IMR-90 (cell line): ENCODE results near the gene ZNF366. TPM values are rescaled to one million over a fixed set of nuclear protein-coding genes. Genes with fewer than 3 reads are reported as not detected.

ENCODE experiments used
- ATAC-seq: fragments of 200-7000 bp; cut with Tn5 transposase; 2 replicates; pipeline ENCODE4 v1.9.1; 2020; ENCODE audit warnings: low read depth, mild to moderate bottlenecking, moderate library complexity
- BruUV-seq: library from RNA; stranded (reverse); fragments of 400-500 nt; replicated peaks from 2 replicates; lab custom pipeline; 2021; lab: Mats Ljungman, UMichigan
- CTCF ChIA-PET: fragments of 300-600 bp; formaldehyde crosslinking; extraction: SDS; loops from one replicate; lab custom pipeline; 2021; ENCODE audit warnings: antibody characterized with exemption; lab: Yijun Ruan, JAX
- POLR2A ChIA-PET: fragments of 300-600 bp; sonication (Branson Sonifier 250); formaldehyde crosslinking; loops from one replicate; lab custom pipeline; 2022; ENCODE audit warnings: antibody characterized with exemption; ENCODE audit not compliant: unreplicated experiment; lab: Charles Lee
- DNase-seq: peaks from one replicate; pipeline ENCODE4 v3.0.0; 2013
- H2AFZ ChIP-seq: replicated peaks from 2 replicates; pipeline ENCODE3; 2013; ENCODE audit warnings: low read length, mild to moderate bottlenecking; ENCODE audit not compliant: poor library complexity
- H2AK5ac ChIP-seq: 2 replicates; pipeline ENCODE4 v1.6.1; 2013; ENCODE audit warnings: low read depth, low read length, inconsistent platforms
- H2AK9ac ChIP-seq: replicated peaks from 2 replicates; pipeline ENCODE3; 2013; ENCODE audit warnings: mild to moderate bottlenecking, low read depth, low read length, moderate library complexity; ENCODE audit not compliant: poor library complexity
- H2BK120ac ChIP-seq: 2 replicates; pipeline ENCODE4 v1.6.1; 2013; ENCODE audit warnings: low read depth, low read length, inconsistent platforms
- H2BK15ac ChIP-seq: 3 replicates; pipeline ENCODE4 v1.6.1; 2013; ENCODE audit warnings: low read depth, low read length, inconsistent platforms
- H2BK20ac ChIP-seq: 2 replicates; pipeline ENCODE4 v1.6.1; 2013; ENCODE audit warnings: low read depth, mild to moderate bottlenecking, inconsistent platforms, low read length, moderate library complexity
- H2BK5ac ChIP-seq: 2 replicates; pipeline ENCODE4 v1.6.1; 2013; ENCODE audit warnings: mild to moderate bottlenecking, low read depth, low read length, inconsistent platforms; ENCODE audit not compliant: poor library complexity, severe bottlenecking
- H3K14ac ChIP-seq: replicated peaks from 2 replicates; pipeline ENCODE4 v1.6.1; 2013; ENCODE audit warnings: low read depth, low read length, inconsistent platforms
- H3K18ac ChIP-seq: 2 replicates; pipeline ENCODE4 v1.6.1; 2013; ENCODE audit warnings: low read depth, low read length, control low read depth
- H3K23ac ChIP-seq: 2 replicates; pipeline ENCODE4 v1.6.1; 2013; ENCODE audit warnings: low read depth, low read length, inconsistent platforms
- H3K27ac ChIP-seq: 2 replicates; pipeline ENCODE4 v1.5.1; 2013; ENCODE audit warnings: mild to moderate bottlenecking, control low read depth, low read length; ENCODE audit not compliant: insufficient read depth
- H3K27me3 ChIP-seq: 2 replicates; pipeline ENCODE4 v1.6.1; 2013; ENCODE audit warnings: low read length; ENCODE audit not compliant: control insufficient read depth, insufficient read depth
- H3K36me3 ChIP-seq: 2 replicates; pipeline ENCODE4 v1.6.1; 2013; ENCODE audit warnings: low read length, mixed read lengths; ENCODE audit not compliant: control insufficient read depth, insufficient read depth
- H3K4ac ChIP-seq: 2 replicates; pipeline ENCODE4 v1.6.1; 2013; ENCODE audit warnings: low read depth, low read length, inconsistent platforms
- H3K4me1 ChIP-seq: 2 replicates; pipeline ENCODE4 v1.6.1; 2013; ENCODE audit warnings: low read length, mixed read lengths; ENCODE audit not compliant: control insufficient read depth, insufficient read depth
- H3K4me2 ChIP-seq: 2 replicates; pipeline ENCODE4 v1.6.1; 2013; ENCODE audit warnings: low read depth, mild to moderate bottlenecking, control low read depth, low read length, moderate library complexity
- H3K4me3 ChIP-seq: 2 replicates; pipeline ENCODE4 v1.5.1; 2013; ENCODE audit warnings: low read depth, mild to moderate bottlenecking, control low read depth, low read length, moderate library complexity; ENCODE audit not compliant: insufficient read depth
- H3K56ac ChIP-seq: 2 replicates; pipeline ENCODE4 v1.6.1; 2013; ENCODE audit warnings: low read length, inconsistent platforms; ENCODE audit not compliant: insufficient read depth; ENCODE audit errors: extremely low read depth
- H3K79me1 ChIP-seq, 2 experiments: 2 replicates each; pipeline ENCODE4 v1.6.1; 2013; ENCODE audit warnings: low read length in 2 of 2, inconsistent platforms in 1 of 2, low read depth in 1 of 2
- H3K9ac ChIP-seq: 2 replicates; pipeline ENCODE4 v1.6.1; 2013; ENCODE audit warnings: low read depth, low read length, control low read depth
- H3K9me1 ChIP-seq: 2 replicates; pipeline ENCODE4 v1.6.1; 2013; ENCODE audit warnings: low read length, inconsistent platforms; ENCODE audit not compliant: insufficient read depth
- H3K9me3 ChIP-seq: 2 replicates; pipeline ENCODE4 v1.6.1; 2013; ENCODE audit warnings: low read length; ENCODE audit not compliant: control insufficient read depth, insufficient read depth
- H4K20me1 ChIP-seq: 2 replicates; pipeline ENCODE4 v1.6.1; 2013; ENCODE audit warnings: low read length, inconsistent platforms; ENCODE audit not compliant: insufficient read depth
- H4K5ac ChIP-seq: 2 replicates; pipeline ENCODE4 v1.6.1; 2013; ENCODE audit warnings: mild to moderate bottlenecking, low read depth, low read length, control low read depth
- H4K8ac ChIP-seq, 2 experiments: 2 replicates each; pipeline ENCODE4 v1.6.1; 2013; ENCODE audit warnings: low read depth in 2 of 2, low read length in 2 of 2, control low read depth in 1 of 2, inconsistent platforms in 1 of 2
- H4K91ac ChIP-seq: 2 replicates; pipeline ENCODE4 v1.6.1; 2013; ENCODE audit warnings: low read depth, low read length, inconsistent platforms; ENCODE audit not compliant: insufficient read depth
- CEBPB ChIP-seq: IDR thresholded peaks from 2 replicates; pipeline ENCODE4 v1.6.1; 2012; ENCODE audit warnings: low read depth, low read length, improper control_type of control experiment
- CTCF ChIP-seq: conservative IDR thresholded peaks from 2 replicates; pipeline ENCODE4 v1.5.1; 2012; ENCODE audit warnings: mild to moderate bottlenecking, low read depth, low read length, improper control_type of control experiment
- ELK1 ChIP-seq: fragments of 150-350 bp; IDR thresholded peaks from 2 replicates; pipeline ENCODE4 v1.6.1; 2016; ENCODE audit warnings: low read depth, mild to moderate bottlenecking, low read length, moderate library complexity, borderline replicate concordance
- FOS ChIP-seq: fragments of 150-350 bp; IDR thresholded peaks from 2 replicates; pipeline ENCODE4 v1.6.1; 2016; ENCODE audit warnings: low read depth, low read length
- MAFK ChIP-seq: IDR thresholded peaks from 2 replicates; pipeline ENCODE4 v1.6.1; 2012; ENCODE audit warnings: low read depth, low read length, improper control_type of control experiment
- MAZ ChIP-seq: IDR thresholded peaks from 2 replicates; pipeline ENCODE4 v1.6.1; 2012; ENCODE audit warnings: low read depth, mild to moderate bottlenecking, low read length, improper control_type of control experiment, moderate library complexity, borderline replicate concordance
- NFE2L2 ChIP-seq: fragments of 150-350 bp; IDR thresholded peaks from 2 replicates; pipeline ENCODE4 v1.6.1; 2016; ENCODE audit warnings: low read depth, mild to moderate bottlenecking, low read length
- POLR2A ChIP-seq: IDR thresholded peaks from 2 replicates; pipeline ENCODE4 v1.6.1; 2012; ENCODE audit warnings: mild to moderate bottlenecking, low read depth, low read length
- RAD21 ChIP-seq: IDR thresholded peaks from 2 replicates; pipeline ENCODE4 v1.6.1; 2012; ENCODE audit warnings: low read length, improper control_type of control experiment
- RCOR1 ChIP-seq: IDR thresholded peaks from 2 replicates; pipeline ENCODE4 v1.6.1; 2012; ENCODE audit warnings: mild to moderate bottlenecking, low read length, improper control_type of control experiment; ENCODE audit not compliant: insufficient replicate concordance
- RFX5 ChIP-seq: IDR thresholded peaks from 2 replicates; pipeline ENCODE4 v1.8.0; 2012; ENCODE audit warnings: low read depth, mild to moderate bottlenecking, low read length, moderate library complexity
- SMC3 ChIP-seq: fragments of 150-350 bp; IDR thresholded peaks from 2 replicates; pipeline ENCODE4 v1.6.1; 2016; ENCODE audit warnings: low read depth, mild to moderate bottlenecking, antibody characterized with exemption, low read length, moderate library complexity
- USF2 ChIP-seq: fragments of 150-350 bp; IDR thresholded peaks from 2 replicates; pipeline ENCODE4 v1.6.1; 2017; ENCODE audit warnings: mild to moderate bottlenecking, antibody characterized with exemption, low read length, low read depth
- WGBS, 2 experiments: methylation state at CpG; one replicate each; pipeline versions ENCODE4 v1.1.5 to v1.1.7; 2013; ENCODE audit warnings: missing lambda C conversion rate in 2 of 2; ENCODE audit not compliant: insufficient read length in 1 of 2; ENCODE audit errors: extremely low coverage in 2 of 2; 5-methylcytosine and 5-hydroxymethylcytosine counted together
- dilution Hi-C: fragments of 300-500 bp; cut with HindIII; formaldehyde crosslinking; loops from one replicate; pipeline ENCODE4 v1.14.3; 2018; ENCODE audit warnings: low sequenced_read_pairs; ENCODE audit not compliant: unreplicated experiment
- in situ Hi-C: fragments of 300-500 bp; cut with MboI; formaldehyde crosslinking; loops from 3 replicates; pipeline ENCODE4 v1.14.3; 2019; ENCODE audit warnings: low sequenced_read_pairs, inconsistent platforms, mixed read lengths
- intact Hi-C: fragments of 100-400 bp; cut with micrococcal nuclease; formaldehyde crosslinking; loops from 2 replicates; pipeline ENCODE4 v1.10.0; 2022
- polyA plus RNA-seq, 3 experiments: library from polyadenylated mRNA; depleted of rRNA; stranded (reverse); fragments of >200 nt; gene quantifications; 2 replicates each; pipeline ENCODE4 v1.2.3, GENCODE V29; 2012; ENCODE audit warnings: low replicate concordance in 1 of 3
- total RNA-seq: library from RNA; depleted of rRNA; stranded (reverse); fragments of >200 nt; gene quantifications from 2 replicates; pipeline ENCODE4 v1.2.3, GENCODE V29; 2012

The ZNF366 gene
- total and polyA plus RNA-seq, 2 of the 4 experiments (the other 2 are of a cell fraction) = not detected

- intact Hi-C loops (no loop called here), dilution Hi-C loops (no loop called here), in situ Hi-C loops (no loop called here)
- DNase-seq = no peak
- Histone ChIP-seq H2BK5ac (no peak overlapping the region), H3K4me3 (no peak overlapping the region), H2BK20ac (no peak overlapping the region), H3K18ac (no peak overlapping the region), H3K27ac (no peak overlapping the region), H3K36me3 (no peaks in the 10 kb centered on the region), H4K20me1 (no peaks in the 10 kb centered on the region), H3K9me3 (no peaks in the 10 kb centered on the region), H2AFZ (no peak overlapping the region), H2AK9ac (no peak overlapping the region), H3K56ac (no peak overlapping the region), H3K23ac (no peak overlapping the region), H3K4ac (no peak overlapping the region), H4K91ac (no peak overlapping the region), H2AK5ac (no peak overlapping the region), H3K14ac (no peak overlapping the region), H4K8ac (no peak overlapping the region), H2BK120ac (no peak overlapping the region), H3K27me3 (no peaks in the 10 kb centered on the region), H4K5ac (no peak overlapping the region), H2BK15ac (0 out of 3 replicates have a peak overlapping the region, but pooled peaks have one; percentile 16), H3K9me1 (peaks cover 15% of the 10 kb centered on the region), H3K4me1 (peaks cover 20% of the 10 kb centered on the region), H3K4me2 (no peak overlapping the region), H3K9ac (no peak overlapping the region), H3K79me1 (no peaks in the 10 kb centered on the region)
- no peak for ATAC-seq
- no peak for TF ChIP-seq MAZ
- TF ChIP-seq MAFK = no peak
- TF ChIP-seq NFE2L2 = no peak
- TF ChIP-seq USF2 = no peak
- no peak for TF ChIP-seq RFX5
- TF ChIP-seq FOS = no peak
- TF ChIP-seq SMC3 = no peak
- TF ChIP-seq CEBPB = no peak
- no peak for TF ChIP-seq RCOR1
- TF ChIP-seq POLR2A = no peak
- no peak for TF ChIP-seq RAD21
- TF ChIP-seq CTCF = no peak
- no peak for TF ChIP-seq ELK1
- CTCF ChIA-PET = no interaction called here
- WGBS, 2 experiments = no CpG with 5 or more reads among the region's 2 CpGs
- no TSS peak for BruUV-seq
- POLR2A ChIA-PET = no interaction called here
Measured at GRCh38 chr5:72454996-72455395, 52.2 kb downstream of the ZNF366 start.
